GM19372 (cell line): ENCODE data around the gene FNDC3B.

Source experiments
- ATAC-seq: cut with Tn5 transposase; IDR thresholded peaks from one replicate; pipeline ENCODE4 v1.9.1; 2021; ENCODE audit warnings: mild to moderate bottlenecking, low read depth, moderate library complexity; ENCODE audit not compliant: unreplicated experiment

FNDC3B gene

DNA sequence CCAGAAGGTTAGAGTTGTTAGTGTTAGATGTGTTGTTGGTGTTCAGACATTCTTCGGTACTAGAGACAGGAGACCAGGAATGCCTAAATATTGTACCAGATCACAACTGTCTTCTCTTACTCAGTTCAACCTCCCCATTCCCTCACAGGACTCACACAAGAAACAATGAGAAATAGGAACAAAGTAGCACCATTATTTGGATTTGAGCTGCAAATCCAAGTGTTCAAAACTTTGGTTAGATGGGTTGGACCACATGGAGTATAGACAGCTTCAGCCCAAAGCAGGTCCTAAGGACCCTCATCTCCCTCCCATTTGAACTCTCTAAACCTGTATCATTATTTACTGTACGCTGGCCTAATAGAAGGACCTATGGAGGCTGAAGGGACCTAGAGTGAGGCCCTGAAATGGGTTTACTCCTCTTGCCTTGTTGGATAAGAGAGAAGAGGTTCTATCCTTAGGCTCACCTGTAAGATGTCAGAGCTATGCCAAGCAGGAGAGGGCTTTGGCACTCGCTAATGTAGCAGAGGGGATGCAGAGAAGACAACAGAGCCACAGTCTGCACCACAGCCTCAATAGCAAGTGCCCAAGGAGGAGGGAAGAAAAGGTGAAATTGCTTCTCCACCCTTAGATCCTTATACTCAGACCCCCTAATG lies 70.9 kb downstream of the FNDC3B start:
- no peak for ATAC-seq

DNA sequence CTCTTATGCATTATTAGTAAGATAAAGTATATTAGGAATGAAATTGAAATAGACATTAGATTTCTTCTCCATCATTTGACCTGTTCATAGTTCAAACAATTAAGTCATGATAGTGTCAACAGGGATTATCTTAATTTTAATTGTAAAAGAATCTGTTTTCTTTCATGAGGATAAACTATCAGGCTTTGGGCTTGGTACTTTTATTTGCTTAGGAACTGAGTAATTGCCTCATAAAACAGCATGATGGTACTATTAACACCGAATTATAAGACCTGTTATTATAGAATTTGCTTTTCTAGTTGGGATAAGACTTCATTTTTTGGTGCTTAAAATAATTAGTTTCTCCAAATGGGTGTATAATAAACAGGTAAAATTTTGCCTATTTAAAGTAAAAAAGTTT lies 71.8 kb downstream of the FNDC3B start:
- ATAC-seq: no peak

DNA sequence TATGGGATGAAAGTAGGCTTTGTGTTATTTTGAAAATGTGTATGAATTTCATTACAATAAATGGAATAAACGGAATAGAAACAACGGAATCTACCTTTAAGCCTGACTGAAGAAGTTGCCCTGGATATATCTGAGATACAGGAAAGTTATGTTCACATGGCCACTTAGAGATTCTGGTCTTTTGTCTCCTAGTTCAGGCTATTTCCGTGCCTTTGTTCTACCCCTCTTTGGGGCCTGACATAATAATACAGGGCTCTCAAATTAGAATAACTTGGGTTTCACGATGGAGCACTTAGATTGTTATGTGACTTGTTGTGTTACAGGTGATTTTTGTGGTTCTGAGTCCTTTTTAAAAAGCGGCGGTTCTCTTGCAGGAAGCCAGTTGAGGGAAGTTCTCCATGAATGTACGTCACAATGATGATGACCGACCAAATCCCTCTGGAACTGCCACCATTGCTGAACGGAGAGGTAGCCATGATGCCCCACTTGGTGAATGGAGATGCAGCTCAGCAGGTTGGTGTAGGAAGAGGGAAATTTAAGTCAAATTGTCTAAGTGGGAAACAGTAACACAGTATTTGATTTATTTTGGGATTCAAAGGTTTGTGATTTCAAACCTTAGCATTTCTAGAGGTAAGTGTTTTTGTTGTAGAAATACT lies 72.8 kb downstream of the FNDC3B start:
- no peak for ATAC-seq

DNA sequence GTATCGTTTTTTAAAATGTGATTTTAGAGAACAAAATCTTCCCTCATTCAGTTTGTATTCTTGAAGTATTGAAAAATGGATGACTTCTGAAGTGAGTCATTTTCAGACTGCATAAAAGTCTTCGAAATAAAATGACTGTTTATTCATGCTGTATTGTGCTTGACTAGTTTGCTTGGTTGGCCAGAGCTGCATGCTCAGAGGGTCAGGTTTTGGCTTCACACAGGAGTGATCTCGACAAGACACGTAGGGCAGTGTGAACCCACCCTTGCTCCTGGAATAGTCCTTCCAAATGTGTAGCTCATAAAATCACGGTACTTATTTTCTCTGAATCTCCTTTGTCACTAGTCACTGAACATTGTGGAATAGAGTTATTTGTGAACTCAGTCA lies 73.3 kb downstream of the FNDC3B start:
- ATAC-seq: no peak

DNA sequence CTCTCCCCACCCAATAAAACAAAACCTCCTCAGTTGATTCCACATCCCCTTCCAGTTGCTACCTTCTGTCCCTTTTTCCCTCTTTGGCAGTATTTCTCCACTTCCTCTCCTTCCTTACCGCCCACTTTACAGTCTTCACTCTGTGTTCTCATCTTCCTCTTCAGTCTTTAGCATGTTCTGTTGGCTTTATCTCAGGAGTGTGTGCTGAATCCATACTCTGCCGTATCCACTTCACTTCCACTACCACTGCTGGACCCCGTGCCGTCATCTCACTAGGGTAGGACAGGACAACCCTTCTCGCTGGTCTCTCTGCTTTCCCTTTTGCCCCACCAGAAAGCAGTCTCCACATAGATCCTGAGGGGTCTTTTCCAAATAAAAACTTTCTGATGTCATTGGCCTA lies 74.3 kb downstream of the FNDC3B start:
- ATAC-seq: no peak

DNA sequence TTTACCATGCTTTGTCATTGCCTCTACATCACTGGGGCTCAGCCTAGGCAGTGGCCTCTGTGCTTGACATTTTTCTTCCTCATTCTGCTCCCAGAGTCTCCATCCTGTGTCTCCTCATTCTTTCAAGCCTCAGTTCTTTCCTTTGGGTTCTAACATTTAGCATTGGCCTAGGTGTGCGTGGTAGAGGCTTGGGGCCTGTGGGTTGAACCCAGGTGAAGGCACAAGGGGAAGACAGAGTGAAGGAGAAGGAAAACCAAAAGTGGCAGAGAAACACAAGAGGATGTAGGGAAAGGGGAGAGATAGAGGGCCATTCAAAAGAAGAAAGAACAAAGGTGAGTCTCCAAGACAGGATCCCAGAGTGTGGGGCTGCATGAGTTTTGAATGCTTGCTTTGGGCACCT lies 75.7 kb downstream of the FNDC3B start:
- ATAC-seq: no peak

DNA sequence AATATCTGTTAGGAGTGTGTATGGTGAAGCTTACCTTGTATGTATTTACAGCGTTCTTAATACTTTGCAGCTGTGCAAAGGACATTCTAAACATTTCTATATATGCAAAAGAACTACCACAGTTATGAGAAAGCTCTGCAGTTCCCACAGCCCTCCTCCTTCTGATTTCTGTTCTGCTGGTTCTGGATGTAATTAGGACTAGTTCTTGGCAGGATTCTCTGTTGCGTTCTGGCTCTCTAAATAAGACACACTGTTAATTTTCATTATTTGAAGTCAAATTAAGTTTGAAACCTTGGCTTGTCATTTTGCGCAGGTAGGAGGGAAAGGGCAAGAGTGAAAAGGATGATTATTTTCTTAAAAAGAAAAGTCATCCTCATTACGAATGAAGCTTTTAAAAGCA lies 76.4 kb downstream of the FNDC3B start:
- ATAC-seq: no peak

DNA sequence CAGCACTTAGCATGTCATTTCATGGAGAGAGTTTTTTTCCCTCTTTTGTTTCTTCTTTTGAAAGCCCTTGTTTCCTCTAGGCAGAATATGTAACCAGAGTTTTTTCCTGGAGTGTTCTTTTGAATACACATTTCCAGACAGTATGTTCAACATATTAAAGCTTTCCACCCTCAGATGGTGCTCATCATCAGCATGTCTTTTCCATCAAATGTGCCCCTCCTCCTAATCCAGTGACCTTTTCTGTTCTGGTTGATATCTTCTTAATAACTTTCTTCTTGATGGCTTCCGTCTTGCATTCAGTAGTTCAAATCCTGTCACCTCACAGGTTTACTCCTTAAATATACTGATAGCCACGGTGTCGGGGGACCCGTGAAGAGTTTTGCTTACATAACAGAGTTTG lies 78.6 kb downstream of the FNDC3B start:
- ATAC-seq: no peak

DNA sequence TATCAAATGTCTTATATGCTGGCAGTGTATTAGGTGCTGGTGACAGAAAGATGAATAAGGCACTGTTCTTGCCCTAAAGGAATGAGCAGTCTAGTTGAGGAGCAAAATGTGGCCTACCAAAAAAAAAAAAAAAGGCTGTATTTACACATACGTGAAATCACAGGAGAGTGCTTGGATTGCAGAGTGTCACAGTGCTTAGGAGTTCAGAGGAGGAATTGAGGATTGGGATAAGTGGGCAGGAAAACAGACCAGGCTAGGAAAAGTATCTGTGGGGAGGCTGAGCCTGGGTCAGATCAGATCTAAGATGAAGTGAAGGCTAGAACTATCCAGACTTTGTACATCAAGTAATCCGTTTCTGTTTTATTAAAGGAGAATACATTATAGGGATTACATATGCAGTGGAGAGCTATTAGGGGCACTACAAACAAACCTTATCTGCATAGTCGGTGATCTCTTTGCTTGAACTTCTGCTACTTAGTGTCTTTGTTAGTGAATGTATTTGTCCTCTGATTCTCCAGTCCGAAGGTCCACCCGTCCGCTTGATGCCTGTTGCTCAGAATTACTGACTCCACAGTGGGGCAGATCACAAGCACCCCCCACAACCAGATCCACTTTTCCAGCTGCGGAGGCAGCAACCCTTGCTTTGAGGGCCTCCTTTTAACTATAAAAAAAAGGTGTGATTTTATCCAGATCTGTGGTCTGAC lies 80.0 kb downstream of the FNDC3B start:
- no peak for ATAC-seq

DNA sequence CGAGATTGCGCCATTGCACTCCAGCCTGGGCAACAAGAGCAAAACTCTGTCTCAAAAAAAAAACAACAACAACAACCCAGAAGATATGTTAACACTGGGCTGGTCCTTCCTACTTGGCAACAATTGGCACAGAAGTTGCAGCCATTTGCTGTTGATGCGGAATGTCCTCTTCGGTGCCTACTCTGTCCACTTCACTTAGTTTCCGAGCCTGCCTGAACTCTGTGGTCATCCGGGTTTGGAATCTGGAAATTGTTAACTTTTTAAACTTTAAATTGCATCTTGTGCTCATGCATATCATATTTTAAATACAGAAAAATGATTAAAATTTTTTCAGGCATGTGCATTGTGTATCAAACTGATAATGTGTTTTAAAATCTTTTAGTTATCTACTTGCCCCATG lies 81.5 kb downstream of the FNDC3B start:
- ATAC-seq: no peak

DNA sequence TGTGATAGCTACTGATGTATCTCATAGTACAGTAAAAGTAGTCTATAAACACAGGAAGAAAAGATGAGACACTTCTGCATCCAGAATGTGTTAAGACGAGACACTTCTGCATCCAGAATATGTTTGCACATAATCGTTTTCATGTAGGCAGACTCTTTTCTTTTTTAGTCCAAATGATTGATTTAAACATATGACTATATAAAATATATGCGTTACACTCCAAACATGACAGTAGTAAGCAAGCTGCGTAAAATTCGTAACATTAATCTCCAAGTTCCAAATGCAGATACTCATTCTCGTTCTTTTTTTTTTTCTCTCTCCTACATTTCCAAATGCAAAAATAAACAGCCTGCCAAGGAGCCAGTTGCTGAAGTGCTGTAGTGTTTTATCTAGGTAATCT lies 82.6 kb downstream of the FNDC3B start:
- no peak for ATAC-seq

DNA sequence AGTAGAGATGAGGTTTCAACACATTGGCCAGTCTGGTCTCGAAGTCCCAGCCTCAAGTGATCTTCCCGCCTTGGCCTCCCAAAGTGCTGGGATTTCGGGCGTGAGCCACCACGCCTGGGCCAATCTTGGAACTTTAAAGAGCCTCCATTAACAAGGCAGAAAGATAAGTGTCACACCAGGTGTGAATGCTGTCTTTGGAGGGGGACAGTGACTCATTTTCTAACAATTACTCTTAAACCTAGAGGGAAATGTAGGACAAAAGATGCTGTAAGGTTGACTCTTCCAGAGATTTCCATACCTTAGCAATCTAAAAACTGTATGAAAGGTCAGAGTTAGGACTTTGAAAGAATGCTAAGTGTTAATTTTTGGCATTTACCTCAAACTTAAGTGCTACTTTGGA lies 84.9 kb downstream of the FNDC3B start:
- no peak for ATAC-seq

DNA sequence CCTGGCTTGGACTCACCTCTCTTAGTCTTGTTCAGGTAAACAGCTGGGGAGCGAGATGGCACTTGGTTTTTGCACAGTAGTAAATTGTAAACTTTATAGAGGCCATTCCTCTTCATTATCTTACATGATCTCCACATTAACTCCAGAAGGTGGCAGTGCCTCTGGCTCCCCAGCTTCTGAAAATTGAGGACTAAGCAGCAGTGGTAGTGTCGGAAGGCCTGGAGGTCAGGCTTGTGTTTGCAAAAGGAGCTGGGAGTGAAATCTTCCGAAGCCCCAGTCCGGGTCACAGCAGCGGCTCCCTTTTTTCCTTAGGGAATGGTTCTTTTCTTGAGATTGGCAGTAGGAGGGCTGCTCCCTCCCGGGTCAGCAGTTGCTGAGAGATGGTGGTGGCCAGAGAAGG lies 85.7 kb downstream of the FNDC3B start:
- ATAC-seq: no peak

DNA sequence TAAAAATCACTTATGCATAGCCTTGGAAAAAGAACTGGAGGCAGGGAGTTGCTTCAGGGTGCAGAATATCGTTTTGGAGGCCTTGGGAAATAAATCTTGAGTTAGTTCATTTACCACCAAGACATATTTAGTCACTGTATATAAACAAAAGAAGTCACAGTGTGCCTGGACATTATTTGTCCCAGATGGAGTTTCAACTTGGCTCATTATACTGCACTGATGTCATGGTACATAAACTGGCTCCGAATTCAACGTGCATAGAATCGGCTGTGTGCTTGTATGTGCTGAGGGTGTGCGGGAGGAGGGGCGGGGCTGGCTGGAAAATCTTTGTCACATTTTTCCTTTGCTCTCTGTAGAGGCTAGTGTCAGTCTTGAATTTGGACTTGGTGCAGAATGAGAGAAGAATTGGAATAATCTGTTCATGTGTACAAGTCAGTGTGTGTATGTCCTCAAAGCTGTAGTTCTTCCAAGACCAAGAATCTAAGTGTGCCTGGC lies 86.6 kb downstream of the FNDC3B start:
- no peak for ATAC-seq

DNA sequence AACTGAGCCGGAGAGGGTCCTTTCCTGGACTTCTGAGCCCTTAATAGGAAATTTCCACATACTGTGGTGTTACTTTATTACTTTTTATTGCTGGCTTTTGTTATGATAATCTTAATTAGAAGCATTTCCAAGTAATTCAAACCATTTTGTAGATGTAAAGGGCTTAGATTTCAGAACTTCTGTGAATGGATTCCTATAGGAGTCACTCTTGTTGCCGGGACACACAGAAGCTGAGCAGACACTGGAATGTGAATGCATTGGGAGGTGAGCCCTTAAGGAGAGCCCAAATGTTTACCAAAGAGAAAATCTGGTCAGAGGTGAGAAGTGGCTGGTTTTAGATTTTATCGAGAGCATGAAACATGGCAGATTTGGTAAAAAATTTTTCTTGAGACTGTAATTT lies 87.4 kb downstream of the FNDC3B start:
- no peak for ATAC-seq

DNA sequence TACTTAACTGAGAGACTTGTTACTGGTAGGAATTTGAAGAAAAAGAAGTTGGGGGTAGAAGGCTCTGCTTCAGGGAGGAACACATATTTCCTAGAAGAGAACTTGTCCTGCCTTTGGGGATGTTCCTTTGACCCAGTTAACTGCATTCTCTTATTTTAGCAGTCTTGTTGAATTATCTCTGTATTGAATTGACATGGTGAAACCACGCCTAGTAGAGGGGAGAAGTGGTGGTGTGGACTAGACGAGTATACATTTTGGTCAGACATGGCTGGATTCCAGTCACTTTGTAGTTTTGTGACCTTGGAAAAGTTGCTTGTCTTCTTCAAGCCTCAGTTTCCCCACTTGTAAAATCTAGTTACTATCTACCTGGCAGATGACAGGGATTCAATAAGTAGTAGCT lies 87.8 kb downstream of the FNDC3B start:
- ATAC-seq: no peak

DNA sequence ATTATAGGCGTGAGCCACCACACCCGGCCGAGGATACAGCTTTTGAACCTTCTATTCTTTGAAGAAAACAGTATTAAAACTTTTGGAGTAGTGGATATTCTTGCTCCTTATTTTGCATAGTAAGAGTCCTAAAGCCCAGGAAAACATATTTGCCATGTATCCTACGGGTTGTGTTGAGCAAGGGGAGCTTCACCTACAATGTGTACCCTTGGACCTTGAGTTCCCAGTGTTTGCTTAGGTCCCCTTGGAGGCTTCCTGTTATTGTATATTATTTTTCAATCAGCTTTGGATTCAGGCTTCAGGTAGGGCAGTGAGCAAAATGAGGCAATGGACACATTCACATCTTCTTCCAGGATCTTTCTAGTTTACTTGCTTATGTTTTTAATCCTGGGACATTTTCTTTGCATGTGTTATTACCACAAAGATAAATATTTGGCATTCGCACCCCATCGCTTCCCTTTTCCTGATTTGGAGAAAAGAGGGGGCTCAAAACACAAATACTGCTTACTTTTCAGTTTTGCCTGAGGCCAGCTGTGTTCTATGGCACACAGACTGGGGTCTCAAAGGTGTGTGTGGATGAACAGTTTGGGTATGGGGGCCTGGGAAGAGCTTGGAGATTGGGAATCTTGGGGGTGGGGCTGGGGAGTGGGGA lies 88.7 kb downstream of the FNDC3B start:
- ATAC-seq: no peak

DNA sequence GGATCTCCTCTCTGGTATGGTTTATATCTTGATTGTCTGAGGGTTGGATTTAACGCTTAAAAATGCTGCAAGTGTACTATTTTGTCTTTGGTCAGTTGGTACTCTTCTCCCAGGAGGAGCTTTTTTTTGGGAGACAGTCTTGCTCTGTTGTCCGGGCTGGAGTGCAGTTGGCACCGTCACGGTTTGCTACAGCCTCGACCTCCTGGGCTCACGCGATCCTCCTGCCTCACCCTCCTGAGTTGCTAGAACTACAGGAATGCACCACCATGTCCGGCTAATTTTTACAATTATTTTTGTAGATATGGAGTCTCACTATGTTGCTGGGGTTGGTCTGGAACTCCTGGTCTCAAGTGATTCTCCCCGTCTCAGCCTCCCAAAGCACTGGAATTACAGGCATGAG lies 89.5 kb downstream of the FNDC3B start:
- ATAC-seq: no peak

DNA sequence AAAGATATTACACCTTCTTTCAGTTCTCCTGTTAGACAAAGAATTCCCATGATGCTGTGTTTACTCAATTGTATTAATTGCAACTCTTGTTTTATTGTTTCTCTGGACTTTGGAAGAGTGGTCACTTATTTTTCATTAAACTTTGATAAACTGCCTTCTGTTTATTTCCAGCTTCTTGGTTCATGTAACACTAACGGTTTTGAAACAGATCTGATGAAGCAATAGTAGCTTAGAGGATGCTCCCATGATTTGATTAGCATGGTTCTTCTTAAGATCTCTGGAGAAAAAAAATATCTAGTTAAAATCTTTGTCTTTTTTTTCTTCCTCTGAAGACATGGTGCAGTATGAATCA lies 90.1 kb downstream of the FNDC3B start:
- ATAC-seq: no peak

DNA sequence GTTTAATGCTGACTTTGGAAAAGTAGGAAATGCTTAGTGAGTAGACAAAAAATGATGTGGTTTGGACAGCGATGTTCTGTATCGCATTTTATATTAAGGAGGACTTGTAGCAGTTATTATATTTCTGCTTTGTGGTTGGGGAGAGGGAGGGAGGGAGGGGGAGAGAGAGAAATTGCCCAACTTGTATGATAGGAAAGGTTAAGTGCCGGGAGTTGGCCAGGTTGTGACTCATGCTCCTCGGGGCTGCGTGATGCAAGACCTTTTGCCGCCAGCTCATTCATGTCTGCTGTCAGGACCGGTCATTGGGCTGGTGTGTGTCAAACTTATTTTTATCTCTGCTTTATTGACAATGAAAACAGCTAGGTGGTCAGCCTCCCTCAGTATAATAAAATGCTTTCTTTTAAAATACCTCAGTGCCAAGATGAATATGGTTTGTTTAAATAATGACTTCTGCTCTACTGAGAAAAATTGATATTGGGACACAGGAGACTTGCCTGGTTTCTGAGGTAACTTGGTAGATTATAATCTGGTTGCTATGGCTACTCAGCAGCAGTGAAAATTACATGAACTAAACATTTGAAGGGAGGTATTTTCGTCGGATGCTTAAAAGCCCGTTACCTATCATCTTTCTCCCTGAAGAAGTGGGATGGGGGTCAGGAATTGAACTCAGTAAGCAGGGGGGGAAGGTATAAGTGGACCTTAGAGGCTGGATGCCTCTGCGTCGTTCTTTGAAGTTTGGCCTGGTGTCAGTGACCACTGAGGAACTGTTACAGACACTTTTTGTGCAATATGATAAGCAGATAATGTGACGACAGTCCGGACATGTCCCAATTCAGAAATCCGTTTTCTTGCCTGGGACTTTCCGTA lies 90.7 kb downstream of the FNDC3B start:
- no peak for ATAC-seq

DNA sequence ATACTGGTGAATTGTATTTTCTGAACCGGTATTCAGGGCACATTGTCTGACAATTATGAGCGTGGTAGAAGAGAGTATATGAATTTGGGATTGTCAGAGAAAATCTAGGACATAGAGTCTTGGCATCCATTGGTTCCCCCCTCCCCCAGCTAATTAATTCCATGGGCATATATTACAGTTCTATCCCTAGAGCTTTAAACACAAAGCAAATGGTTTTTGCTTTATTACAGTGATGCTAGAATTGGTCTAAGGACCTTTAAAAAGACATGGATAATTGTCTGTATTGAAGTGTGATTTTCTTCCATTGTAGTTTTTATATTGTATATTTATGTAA lies 91.3 kb downstream of the FNDC3B start:
- no peak for ATAC-seq
